Neural progenitor cell (in vitro differentiated cells): ENCODE measurements around the gene TMEM243. TPM values are rescaled to one million over a fixed set of nuclear protein-coding genes. Genes with fewer than 3 reads are reported as not detected.
A peak's percentile ranks its signal among the peaks of the same experiment; 100 is the strongest.

Experiments used
- DNase-seq: peaks from one replicate; pipeline ENCODE4 v3.0.0-alpha.2; 2016; ENCODE audit warnings: low spot score
- H2AFZ ChIP-seq: fragments of 200-600 bp; sonication (generic); replicated peaks from 2 replicates; pipeline ENCODE4 v1.6.1; 2016; ENCODE audit warnings: antibody characterized with exemption
- H3F3A ChIP-seq: fragments of 200-600 bp; sonication (generic); 2 replicates; pipeline ENCODE4 v1.6.1; 2016; ENCODE audit warnings: antibody characterized with exemption, low read depth
- H3K27ac ChIP-seq: fragments of 200-600 bp; sonication (generic); 2 replicates; pipeline ENCODE4 v1.5.1; 2016; ENCODE audit warnings: mild to moderate bottlenecking
- H3K27me3 ChIP-seq: fragments of 200-600 bp; sonication (generic); 2 replicates; pipeline ENCODE4 v1.6.1; 2016; ENCODE audit warnings: mild to moderate bottlenecking, moderate library complexity
- H3K36me3 ChIP-seq: fragments of 200-600 bp; sonication (generic); 2 replicates; pipeline ENCODE4 v1.5.1; 2016
- H3K4me1 ChIP-seq: fragments of 200-600 bp; sonication (generic); 2 replicates; pipeline ENCODE4 v1.6.1; 2016; ENCODE audit warnings: mixed run types
- H3K4me2 ChIP-seq: fragments of 200-600 bp; sonication (generic); 2 replicates; pipeline ENCODE4 v1.6.1; 2016
- H3K4me3 ChIP-seq: fragments of 200-600 bp; sonication (generic); 2 replicates; pipeline ENCODE4 v1.5.1; 2016
- H3K79me2 ChIP-seq: fragments of 200-600 bp; sonication (generic); 2 replicates; pipeline ENCODE4 v1.6.1; 2016; ENCODE audit warnings: low read depth
- H3K9ac ChIP-seq: fragments of 200-600 bp; sonication (generic); 2 replicates; pipeline ENCODE4 v1.6.1; 2016
- H3K9me3 ChIP-seq: fragments of 200-600 bp; sonication (generic); 2 replicates; pipeline ENCODE4 v1.5.1; 2016; ENCODE audit warnings: low read depth
- H4K20me1 ChIP-seq: fragments of 200-600 bp; sonication (generic); 2 replicates; pipeline ENCODE4 v1.6.1; 2016; ENCODE audit warnings: low read depth
- H3K27ac Mint-ChIP-seq: 3 replicates; pipeline ENCODE4 v1.8.0; 2021; ENCODE audit warnings: mixed read lengths
- H3K27me3 Mint-ChIP-seq: 2 replicates; pipeline ENCODE4 v1.8.0; 2022; ENCODE audit warnings: low read depth, mild to moderate bottlenecking, inconsistent platforms, moderate library complexity, mixed read lengths; ENCODE audit not compliant: insufficient read depth
- H3K36me3 Mint-ChIP-seq: 3 replicates; pipeline ENCODE4 v1.8.0; 2021; ENCODE audit warnings: mixed read lengths
- H3K4me1 Mint-ChIP-seq: 3 replicates; pipeline ENCODE4 v1.8.0; 2021; ENCODE audit warnings: mixed read lengths
- H3K4me3 Mint-ChIP-seq: 3 replicates; pipeline ENCODE4 v1.8.0; 2021; ENCODE audit warnings: mild to moderate bottlenecking, moderate library complexity, mixed read lengths
- H3K9me3 Mint-ChIP-seq: 3 replicates; pipeline ENCODE4 v1.8.0; 2020; ENCODE audit warnings: mixed read lengths
- EZH2 ChIP-seq: fragments of 200-600 bp; sonication (generic); IDR thresholded peaks from 2 replicates; pipeline ENCODE4 v1.6.1; 2017; ENCODE audit warnings: antibody characterized with exemption, mild to moderate bottlenecking, moderate library complexity
- EZH2phosphoT487 ChIP-seq: fragments of 200-600 bp; sonication (generic); IDR thresholded peaks from 2 replicates; pipeline ENCODE4 v1.6.1; 2017; ENCODE audit warnings: antibody characterized with exemption
- total RNA-seq: library from RNA; depleted of rRNA; stranded (reverse); fragments of >200 nt; gene quantifications from 2 replicates; pipeline ENCODE4 v1.2.3, GENCODE V29; 2015; ENCODE audit warnings: low replicate concordance
- TF ChIP-seq, protein P1 (sequence below): fragments of 200-600 bp; sonication (generic); IDR thresholded peaks from 2 replicates; pipeline ENCODE4 v1.5.1; 2017; ENCODE audit warnings: antibody characterized with exemption, mild to moderate bottlenecking

The TMEM243 gene
- total RNA-seq, 1 donor from 2014 or later = 30.6 TPM

DNA sequence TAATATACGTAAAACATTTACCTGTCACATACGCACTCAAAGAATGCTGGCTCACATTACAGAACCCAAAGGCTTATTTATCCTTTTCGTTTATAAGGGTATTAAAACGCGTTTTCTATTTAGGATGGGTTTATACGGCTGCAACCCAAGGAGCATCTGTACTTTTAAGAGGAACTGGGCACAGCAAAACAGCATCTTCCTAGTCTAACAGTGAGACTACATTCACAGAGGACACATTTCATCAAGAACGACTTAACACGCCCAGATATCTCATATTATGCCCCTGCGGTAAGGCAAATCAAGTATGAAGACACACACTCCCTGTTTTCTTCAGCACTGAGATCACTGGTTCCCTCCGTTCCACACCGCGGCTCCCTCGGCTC is 67.8 kb downstream of the TMEM243 start:
- H3K4me1 ChIP-seq = peaks cover 31% of the 10 kb centered on the region
- H3K36me3 ChIP-seq = peaks cover 15% of the 10 kb centered on the region
- no peak for DNase-seq
- H3K36me3 Mint-ChIP-seq = peaks cover 3% of the 10 kb centered on the region
- H3K4me2 ChIP-seq = peak overlapping the region; percentile 92
- peaks cover 7% of the 10 kb centered on the region for H3K27me3 Mint-ChIP-seq
- H3K27me3 ChIP-seq = no peaks in the 10 kb centered on the region
- peak overlapping the region; percentile 99 for H3K9ac ChIP-seq
- peak overlapping the region; percentile 100 for H3K27ac ChIP-seq
- peak overlapping the region; percentile 88 for H2AFZ ChIP-seq
- peaks cover 14% of the 10 kb centered on the region for H3F3A ChIP-seq
- H3K9me3 Mint-ChIP-seq = no peaks in the 10 kb centered on the region
- H3K4me1 Mint-ChIP-seq = peaks cover 31% of the 10 kb centered on the region
- H3K27ac Mint-ChIP-seq = peak overlapping the region; percentile 100
- peak overlapping the region; percentile 96 for H3K4me3 ChIP-seq
- no peaks in the 10 kb centered on the region for H3K9me3 ChIP-seq
- peaks cover 37% of the 10 kb centered on the region for H4K20me1 ChIP-seq
- no peak for TF ChIP-seq EZH2phosphoT487
- TF ChIP-seq, protein P1, sequence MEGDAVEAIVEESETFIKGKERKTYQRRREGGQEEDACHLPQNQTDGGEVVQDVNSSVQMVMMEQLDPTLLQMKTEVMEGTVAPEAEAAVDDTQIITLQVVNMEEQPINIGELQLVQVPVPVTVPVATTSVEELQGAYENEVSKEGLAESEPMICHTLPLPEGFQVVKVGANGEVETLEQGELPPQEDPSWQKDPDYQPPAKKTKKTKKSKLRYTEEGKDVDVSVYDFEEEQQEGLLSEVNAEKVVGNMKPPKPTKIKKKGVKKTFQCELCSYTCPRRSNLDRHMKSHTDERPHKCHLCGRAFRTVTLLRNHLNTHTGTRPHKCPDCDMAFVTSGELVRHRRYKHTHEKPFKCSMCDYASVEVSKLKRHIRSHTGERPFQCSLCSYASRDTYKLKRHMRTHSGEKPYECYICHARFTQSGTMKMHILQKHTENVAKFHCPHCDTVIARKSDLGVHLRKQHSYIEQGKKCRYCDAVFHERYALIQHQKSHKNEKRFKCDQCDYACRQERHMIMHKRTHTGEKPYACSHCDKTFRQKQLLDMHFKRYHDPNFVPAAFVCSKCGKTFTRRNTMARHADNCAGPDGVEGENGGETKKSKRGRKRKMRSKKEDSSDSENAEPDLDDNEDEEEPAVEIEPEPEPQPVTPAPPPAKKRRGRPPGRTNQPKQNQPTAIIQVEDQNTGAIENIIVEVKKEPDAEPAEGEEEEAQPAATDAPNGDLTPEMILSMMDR = no peak
- no peak for TF ChIP-seq EZH2
- peaks cover 52% of the 10 kb centered on the region for H3K79me2 ChIP-seq
- peak overlapping the region; percentile 98 for H3K4me3 Mint-ChIP-seq

GRCh38 chr7:87151002-87151728 is 68.4 kb downstream of the TMEM243 start:
- DNase-seq = no peak
- peaks cover 28% of the 10 kb centered on the region for H3K4me1 Mint-ChIP-seq
- Histone ChIP-seq H3K79me2 (peaks cover 47% of the 10 kb centered on the region), H3K4me1 (peaks cover 26% of the 10 kb centered on the region), H3K9me3 (no peaks in the 10 kb centered on the region), H2AFZ (peak overlapping the region; percentile 88), H4K20me1 (peaks cover 31% of the 10 kb centered on the region), H3F3A (peaks cover 14% of the 10 kb centered on the region), H3K36me3 (peaks cover 14% of the 10 kb centered on the region), H3K27me3 (no peaks in the 10 kb centered on the region), H3K4me2 (peak overlapping the region; percentile 92), H3K9ac (peak overlapping the region; percentile 99), H3K27ac (peak overlapping the region; percentile 100), H3K4me3 (peak overlapping the region; percentile 96)
- peak overlapping the region; percentile 98 for H3K4me3 Mint-ChIP-seq
- peaks cover 3% of the 10 kb centered on the region for H3K36me3 Mint-ChIP-seq
- H3K9me3 Mint-ChIP-seq = no peaks in the 10 kb centered on the region
- peaks cover 7% of the 10 kb centered on the region for H3K27me3 Mint-ChIP-seq
- H3K27ac Mint-ChIP-seq = peak overlapping the region; percentile 100
- TF ChIP-seq, protein P1 = no peak
- TF ChIP-seq EZH2phosphoT487 (no peak), EZH2 (no peak)

GRCh38 chr7:87148332-87148955 is 71.1 kb downstream of the TMEM243 start:
- peaks cover 7% of the 10 kb centered on the region for H3K27me3 Mint-ChIP-seq
- no peaks in the 10 kb centered on the region for H3K36me3 Mint-ChIP-seq
- H3K9me3 Mint-ChIP-seq = no peaks in the 10 kb centered on the region
- Histone ChIP-seq H3K9me3 (no peaks in the 10 kb centered on the region), H3K27ac (no peak overlapping the region), H3F3A (peaks cover 14% of the 10 kb centered on the region), H4K20me1 (peaks cover 4% of the 10 kb centered on the region), H3K4me1 (peaks cover 5% of the 10 kb centered on the region), H3K9ac (no peak overlapping the region), H2AFZ (peak overlapping the region; percentile 64), H3K36me3 (no peaks in the 10 kb centered on the region), H3K4me2 (no peak overlapping the region), H3K27me3 (no peaks in the 10 kb centered on the region), H3K79me2 (peaks cover 19% of the 10 kb centered on the region), H3K4me3 (no peak overlapping the region)
- H3K27ac Mint-ChIP-seq = no peak overlapping the region
- H3K4me3 Mint-ChIP-seq = no peak overlapping the region
- peaks cover 11% of the 10 kb centered on the region for H3K4me1 Mint-ChIP-seq
- TF ChIP-seq EZH2 (no peak), EZH2phosphoT487 (no peak)
- TF ChIP-seq, protein P1 = peak; percentile 60
- peak; percentile 21 for DNase-seq
